GM12878 (cell line): Measurements from ENCODE around the gene TMEM53. TPM values are rescaled to one million over a fixed set of nuclear protein-coding genes. Genes with fewer than 3 reads are reported as not detected.
"Not testable (repeated sequence)": the region's sequence is repeated elsewhere in the genome, so short reads cannot be mapped to it uniquely, and the experiment has no call there.

Experiments used
- ATAC-seq: fragments of 200-7000 bp; cut with Tn5 transposase; 3 replicates; pipeline ENCODE4 v1.9.1; 2020; ENCODE audit warnings: mild to moderate bottlenecking, moderate library complexity
- BruUV-seq: library from RNA; stranded (reverse); fragments of 400-500 nt; replicated peaks from 2 replicates; lab custom pipeline; 2021; lab: Mats Ljungman, UMichigan
- CTCF ChIA-PET: fragments of 300-600 bp; sonication (Branson Sonifier 250); formaldehyde crosslinking; extraction: SDS; loops from one replicate; lab custom pipeline; 2021; ENCODE audit warnings: inconsistent platforms; lab: Yijun Ruan, JAX
- POLR2A ChIA-PET: fragments of 350-600 bp; formaldehyde crosslinking; extraction: SDS; loops from one replicate; lab custom pipeline; 2021; ENCODE audit warnings: inconsistent platforms; lab: Charles Lee
- RAD21 ChIA-PET: fragments of 300-600 bp; sonication (Branson Sonifier 250); formaldehyde crosslinking; loops from one replicate; lab custom pipeline; 2023; ENCODE audit warnings: antibody characterized with exemption; ENCODE audit not compliant: unreplicated experiment; lab: Charles Lee
- SMC1A ChIA-PET: fragments of 300-600 bp; sonication (Branson Sonifier 250); formaldehyde crosslinking; loops from one replicate; lab custom pipeline; 2023; ENCODE audit not compliant: unreplicated experiment, uncharacterized antibody; lab: Charles Lee
- DNase-seq: peaks from one replicate; pipeline ENCODE4 v3.0.0-alpha.2; 2011; ENCODE audit warnings: low read depth, low spot score
- FAIRE-seq: peaks from 3 replicates; lab custom pipeline; 2011; peaks lifted over from hg19 to GRCh38; lab: Jason Lieb, UNC
- H2AFZ ChIP-seq: 2 replicates; pipeline ENCODE4 v1.6.0; 2011; ENCODE audit warnings: low read depth, low read length, control low read depth; ENCODE audit not compliant: control insufficient read depth
- H3K27ac ChIP-seq: 2 replicates; pipeline ENCODE4 v1.5.1; 2011; ENCODE audit warnings: control low read depth; ENCODE audit not compliant: control insufficient read depth, insufficient read depth
- H3K27me3 ChIP-seq, 2 experiments: replicated peaks in 1 of 2; 2 replicates each; pipeline versions ENCODE4 v1.6.0 to v1.6.1; 2011; ENCODE audit warnings: low read length in 1 of 2; ENCODE audit not compliant: control insufficient read depth in 2 of 2, insufficient read depth in 2 of 2
- H3K36me3 ChIP-seq, 2 experiments: 2 replicates each; pipeline ENCODE4 v1.5.1; 2011; ENCODE audit warnings: low read length in 1 of 2; ENCODE audit not compliant: control insufficient read depth in 2 of 2, insufficient read depth in 2 of 2
- H3K4me1 ChIP-seq: 2 replicates; pipeline ENCODE4 v1.6.1; 2011; ENCODE audit warnings: mild to moderate bottlenecking, low read length, moderate library complexity, mixed read lengths; ENCODE audit not compliant: control insufficient read depth, insufficient read depth
- H3K4me2 ChIP-seq: 2 replicates; pipeline ENCODE4 v1.6.0; 2011; ENCODE audit warnings: control low read depth; ENCODE audit not compliant: control insufficient read depth, insufficient read depth
- H3K4me3 ChIP-seq: fragments of 200-600 bp; sonication (generic); 2 replicates; pipeline ENCODE4 v1.5.1; 2016
- H3K79me2 ChIP-seq: 2 replicates; pipeline ENCODE4 v1.6.0; 2011; ENCODE audit warnings: low read length; ENCODE audit not compliant: control insufficient read depth, insufficient read depth
- H3K9ac ChIP-seq: 2 replicates; pipeline ENCODE4 v1.8.0; 2011; ENCODE audit warnings: low read length, control low read depth, mixed read lengths; ENCODE audit not compliant: control insufficient read depth, insufficient read depth
- H3K9me3 ChIP-seq: replicated peaks from 3 replicates; pipeline ENCODE4 v1.5.1; 2011; ENCODE audit warnings: mild to moderate bottlenecking, low read length; ENCODE audit not compliant: control insufficient read depth, insufficient read depth
- H4K20me1 ChIP-seq: 2 replicates; pipeline ENCODE4 v1.6.0; 2011; ENCODE audit not compliant: control insufficient read depth, insufficient read depth
- CBFB ChIP-seq: IDR thresholded peaks from 2 replicates; pipeline ENCODE4 v1.6.1; 2016; ENCODE audit warnings: antibody characterized with exemption, low read depth
- CHD1 ChIP-seq: IDR thresholded peaks from 2 replicates; pipeline ENCODE4 v1.6.1; 2012; ENCODE audit warnings: low read depth, low read length, improper control_type of control experiment
- CREM ChIP-seq: IDR thresholded peaks from 2 replicates; pipeline ENCODE4 v1.6.1; 2014; ENCODE audit warnings: antibody characterized with exemption, low read depth
- ETV6 ChIP-seq, 2 experiments: fragments of 450-650 bp in 1 of 2; IDR thresholded peaks in 1 of 2; conservative IDR thresholded peaks in 1 of 2; 2 replicates each; pipeline ENCODE4 v1.6.1; 2014; ENCODE audit warnings: antibody characterized with exemption in 1 of 2, borderline replicate concordance in 1 of 2, low read depth in 1 of 2, mild to moderate bottlenecking in 1 of 2, moderate library complexity in 1 of 2
- JUND ChIP-seq: IDR thresholded peaks from 2 replicates; pipeline ENCODE4 v1.6.1; 2012; ENCODE audit warnings: low read depth, mild to moderate bottlenecking, low read length, improper control_type of control experiment, moderate library complexity
- MEF2A ChIP-seq: IDR thresholded peaks from 2 replicates; pipeline ENCODE4 v1.6.1; 2011; ENCODE audit warnings: low read depth, mild to moderate bottlenecking, low read length, moderate library complexity; ENCODE audit not compliant: insufficient read depth
- NFYA ChIP-seq: IDR thresholded peaks from 2 replicates; pipeline ENCODE4 v1.6.1; 2011; ENCODE audit warnings: low read depth, mild to moderate bottlenecking, low read length, improper control_type of control experiment, borderline replicate concordance
- POLR2AphosphoS5 ChIP-seq: IDR thresholded peaks from 2 replicates; pipeline ENCODE4 v1.6.1; 2011; ENCODE audit warnings: mild to moderate bottlenecking, low read length, inconsistent platforms
- SMAD1 ChIP-seq: fragments of 450-650 bp; IDR thresholded peaks from 2 replicates; pipeline ENCODE4 v1.6.1; 2018; ENCODE audit warnings: mild to moderate bottlenecking, low read depth; ENCODE audit not compliant: partially characterized antibody
- SMC3 ChIP-seq: IDR thresholded peaks from 2 replicates; pipeline ENCODE4 v1.6.1; 2011; ENCODE audit warnings: low read length, improper control_type of control experiment, borderline replicate concordance
- STAT1 ChIP-seq: fragments of 450-650 bp; conservative IDR thresholded peaks from 2 replicates; pipeline ENCODE4 v1.6.1; 2014; ENCODE audit warnings: antibody characterized with exemption, mild to moderate bottlenecking
- whole genome bisulfite sequencing: methylation state at CpG from one replicate; pipeline ENCODE4 v1.1.6; 2016; ENCODE audit warnings: low lambda C conversion rate; ENCODE audit not compliant: insufficient replicate concordance, insufficient coverage; ENCODE audit errors: missing lambda C conversion rate; 5-methylcytosine and 5-hydroxymethylcytosine counted together
- in situ Hi-C: fragments of 300-500 bp; cut with MboI; formaldehyde crosslinking; loops from 9 replicates; pipeline ENCODE4 v1.14.3; 2018; ENCODE audit warnings: mixed read lengths
- intact Hi-C: fragments of 100-400 bp; cut with micrococcal nuclease; formaldehyde crosslinking; loops from one replicate; pipeline ENCODE4 v1.14.2; 2022; ENCODE audit not compliant: unreplicated experiment
- polyA plus RNA-seq, 11 experiments: library from polyadenylated mRNA; depleted of rRNA in 4 of 11; unstranded in 6 of 11; stranded (reverse) in 5 of 11; fragments of >200 nt; fragmentation: Nextera tagmentation in 4 of 11; fragmentation: Illumina TruSeq in 1 of 11; extraction: Ambion mirVana in 4 of 11; extraction: Trizol in 1 of 11; gene quantifications; 1 replicate in 1 of 11; 2 replicates in 10 of 11; pipeline versions ENCODE4 v1.2.1 to v1.2.3, GENCODE V29; 2011 to 2016; ENCODE audit warnings: inconsistent platforms in 2 of 11, missing spikeins in 2 of 11, low read depth in 1 of 11
- total RNA-seq, 4 experiments: library from RNA; depleted of rRNA in 3 of 4; stranded (reverse); fragments of >200 nt in 3 of 4; fragmentation: Illumina TruSeq in 1 of 4; extraction: Trizol in 1 of 4; gene quantifications; 2 replicates each; pipeline versions ENCODE4 v1.2.1 to v1.2.3, GENCODE V29; 2013 to 2021
- TF ChIP-seq, protein P1 (sequence below): IDR thresholded peaks from 2 replicates; pipeline ENCODE4 v1.6.1; 2012; ENCODE audit warnings: improper control_type of control experiment, low read depth, low read length; ENCODE audit not compliant: insufficient replicate concordance

TMEM53 gene
- total and polyA plus RNA-seq, 10 of the 15 experiments (the other 5 are each of a cell fraction or from before 2014, with no cell fraction given), result 3.1 to 23.9 (median 11.1) TPM

- POLR2A ChIA-PET, result not testable (repeated sequence)
Measured at GRCh38 chr1:44699375-44699774, 25.1 kb upstream of the TMEM53 start.

GRCh38 chr1:44698138-44698537, 23.9 kb upstream of the TMEM53 start:
- DNase-seq (no peak), FAIRE-seq (no peak), ATAC-seq (peak; percentile 12; the same call in 2 of the 3 replicates)
- no TSS peak for BruUV-seq
- Histone ChIP-seq H3K27ac (peak overlapping the region; percentile 45; the same call in 1 of the 2 replicates), H2AFZ (no peak overlapping the region; the same call in 1 of the 2 replicates), H3K4me3 (no peak overlapping the region), H3K79me2 (no peaks in the 10 kb centered on the region), H3K27me3 (no peaks in the 10 kb centered on the region), H3K9ac (no peak overlapping the region), H4K20me1 (no peaks in the 10 kb centered on the region), H3K9me3 (no peaks in the 10 kb centered on the region), H3K4me1 (peaks cover 48% of the 10 kb centered on the region), H3K36me3 (no peaks in the 10 kb centered on the region), H3K4me2 (no peak overlapping the region)
- 95% methylated on average over 3 of the region's 3 CpGs for WGBS
- ChIA-PET POLR2A (interaction anchor here (1.2 to 3.5 kb wide), 3 partner anchors 24 to 26 kb away, joined by 3 to 12 read pairs (median 5); partner anchors contain the start of genes ARMH1 and TMEM53), CTCF (interaction anchor here (0.6 to 5.3 kb wide), 6 partner anchors 9 to 240 kb away, joined by 3 to 30 read pairs (median 11); no protein-coding TSS in a partner anchor), RAD21 (no interaction called here), SMC1A (interaction anchor here (0.8 to 8.8 kb wide), 3 partner anchors 14 to 31 kb away, joined by 3 to 76 read pairs (median 14); partner anchors contain the start of genes ARMH1 and TMEM53)
- in situ Hi-C loops, result no loop called here
- intact Hi-C loops, result no loop called here
- TF ChIP-seq CHD1 (no peak), SMAD1 (no peak), POLR2AphosphoS5 (no peak), JUND (no peak), SMC3 (no peak), CBFB (no peak), CREM (peak; percentile 25; the same call in 1 of the 2 replicates), STAT1 (no peak), MEF2A (no peak), NFYA (no peak), ETV6 (conservative IDR thresholded peaks at IDR 0.05 in 1 of 2, IDR thresholded peaks at IDR 0.05 in 1 of 2; ENCODE audit: borderline replicate concordance in 1 of 2, low read depth in 1 of 2) (0 out of 4 replicates have a peak, but pooled peaks of 1 of the 2 experiments have one; percentile 42)
- TF ChIP-seq, protein P1, sequence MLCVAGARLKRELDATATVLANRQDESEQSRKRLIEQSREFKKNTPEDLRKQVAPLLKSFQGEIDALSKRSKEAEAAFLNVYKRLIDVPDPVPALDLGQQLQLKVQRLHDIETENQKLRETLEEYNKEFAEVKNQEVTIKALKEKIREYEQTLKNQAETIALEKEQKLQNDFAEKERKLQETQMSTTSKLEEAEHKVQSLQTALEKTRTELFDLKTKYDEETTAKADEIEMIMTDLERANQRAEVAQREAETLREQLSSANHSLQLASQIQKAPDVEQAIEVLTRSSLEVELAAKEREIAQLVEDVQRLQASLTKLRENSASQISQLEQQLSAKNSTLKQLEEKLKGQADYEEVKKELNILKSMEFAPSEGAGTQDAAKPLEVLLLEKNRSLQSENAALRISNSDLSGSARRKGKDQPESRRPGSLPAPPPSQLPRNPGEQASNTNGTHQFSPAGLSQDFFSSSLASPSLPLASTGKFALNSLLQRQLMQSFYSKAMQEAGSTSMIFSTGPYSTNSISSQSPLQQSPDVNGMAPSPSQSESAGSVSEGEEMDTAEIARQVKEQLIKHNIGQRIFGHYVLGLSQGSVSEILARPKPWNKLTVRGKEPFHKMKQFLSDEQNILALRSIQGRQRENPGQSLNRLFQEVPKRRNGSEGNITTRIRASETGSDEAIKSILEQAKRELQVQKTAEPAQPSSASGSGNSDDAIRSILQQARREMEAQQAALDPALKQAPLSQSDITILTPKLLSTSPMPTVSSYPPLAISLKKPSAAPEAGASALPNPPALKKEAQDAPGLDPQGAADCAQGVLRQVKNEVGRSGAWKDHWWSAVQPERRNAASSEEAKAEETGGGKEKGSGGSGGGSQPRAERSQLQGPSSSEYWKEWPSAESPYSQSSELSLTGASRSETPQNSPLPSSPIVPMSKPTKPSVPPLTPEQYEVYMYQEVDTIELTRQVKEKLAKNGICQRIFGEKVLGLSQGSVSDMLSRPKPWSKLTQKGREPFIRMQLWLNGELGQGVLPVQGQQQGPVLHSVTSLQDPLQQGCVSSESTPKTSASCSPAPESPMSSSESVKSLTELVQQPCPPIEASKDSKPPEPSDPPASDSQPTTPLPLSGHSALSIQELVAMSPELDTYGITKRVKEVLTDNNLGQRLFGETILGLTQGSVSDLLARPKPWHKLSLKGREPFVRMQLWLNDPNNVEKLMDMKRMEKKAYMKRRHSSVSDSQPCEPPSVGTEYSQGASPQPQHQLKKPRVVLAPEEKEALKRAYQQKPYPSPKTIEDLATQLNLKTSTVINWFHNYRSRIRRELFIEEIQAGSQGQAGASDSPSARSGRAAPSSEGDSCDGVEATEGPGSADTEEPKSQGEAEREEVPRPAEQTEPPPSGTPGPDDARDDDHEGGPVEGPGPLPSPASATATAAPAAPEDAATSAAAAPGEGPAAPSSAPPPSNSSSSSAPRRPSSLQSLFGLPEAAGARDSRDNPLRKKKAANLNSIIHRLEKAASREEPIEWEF, result no peak

More at GRCh38 chr1:44699375-44699774, 25.1 kb upstream of the TMEM53 start:
- ATAC-seq, DNase-seq, FAIRE-seq, H3K4me2 ChIP-seq, H3K36me3 ChIP-seq, H2AFZ ChIP-seq, H3K79me2 ChIP-seq, intact Hi-C loops, SMC1A ChIA-PET, H3K27me3 ChIP-seq, H3K9ac ChIP-seq, H3K27ac ChIP-seq, H3K4me3 ChIP-seq, in situ Hi-C loops, RAD21 ChIA-PET, H3K9me3 ChIP-seq, BruUV-seq, H4K20me1 ChIP-seq: not testable (repeated sequence)
- peaks cover 41% of the 10 kb centered on the region for H3K4me1 ChIP-seq
- CTCF ChIA-PET, result interaction anchor here (5.3 kb wide), 1 partner anchor 13 kb away, joined by 30 read pairs; no protein-coding TSS in a partner anchor
- 94% methylated on average over 9 of the region's 9 CpGs for WGBS
